HG02588 (cell line): ENCODE measurements around the gene HOXB9.

Experiments used
- ATAC-seq: cut with Tn5 transposase; IDR thresholded peaks from one replicate; pipeline ENCODE4 v1.9.1; 2021; ENCODE audit warnings: mild to moderate bottlenecking, moderate library complexity; ENCODE audit not compliant: unreplicated experiment

Gene HOXB9

GRCh38 chr17:48625495-48626244 lies 488 bp downstream of the HOXB9 start:
- ATAC-seq: no peak

- no peak for ATAC-seq
Measured at GRCh38 chr17:48624544-48625494, 1.3 kb downstream of the HOXB9 start.

GRCh38 chr17:48624118-48624517 lies 2.0 kb downstream of the HOXB9 start:
- no peak for ATAC-seq

- no peak for ATAC-seq
Measured at GRCh38 chr17:48623583-48623982, 2.6 kb downstream of the HOXB9 start.

- ATAC-seq: no peak
Measured at GRCh38 chr17:48622857-48623256, 3.3 kb downstream of the HOXB9 start.

- no peak for ATAC-seq
Measured at GRCh38 chr17:48621410-48622392, 4.5 kb downstream of the HOXB9 start.

- ATAC-seq: no peak
Measured at GRCh38 chr17:48620461-48621139, 5.6 kb downstream of the HOXB9 start.

GRCh38 chr17:48619826-48620449 lies 6.2 kb downstream of the HOXB9 start:
- no peak for ATAC-seq

- ATAC-seq: no peak
Measured at GRCh38 chr17:48618256-48618896, 7.8 kb downstream of the HOXB9 start.

- ATAC-seq: no peak
Measured at GRCh38 chr17:48617471-48618255, 8.5 kb downstream of the HOXB9 start.

GRCh38 chr17:48616717-48617470 lies 9.3 kb downstream of the HOXB9 start:
- ATAC-seq: no peak

- no peak for ATAC-seq
Measured at GRCh38 chr17:48615963-48616716, 10.0 kb downstream of the HOXB9 start.

- ATAC-seq: no peak
Measured at GRCh38 chr17:48615047-48615962, 10.9 kb downstream of the HOXB9 start, which contains the start of gene HOXB8. TSS of gene HOXB8 (minus strand) at chr17:48615292. CDS start at chr17:48614704, 588 bp downstream.

- no peak for ATAC-seq
Measured at GRCh38 chr17:48613862-48614694, 12.1 kb downstream of the HOXB9 start.
